Hepatic stellate cell (primary cell): Measurements from ENCODE around the gene AGK.
"Not testable (repeated sequence)": the region's sequence is repeated elsewhere in the genome, so short reads cannot be mapped to it uniquely, and the experiment has no call there.

Experiments
- DNase-seq: peaks from one replicate; pipeline ENCODE4 v3.0.0; 2011; ENCODE audit warnings: low spot score

AGK gene

DNA sequence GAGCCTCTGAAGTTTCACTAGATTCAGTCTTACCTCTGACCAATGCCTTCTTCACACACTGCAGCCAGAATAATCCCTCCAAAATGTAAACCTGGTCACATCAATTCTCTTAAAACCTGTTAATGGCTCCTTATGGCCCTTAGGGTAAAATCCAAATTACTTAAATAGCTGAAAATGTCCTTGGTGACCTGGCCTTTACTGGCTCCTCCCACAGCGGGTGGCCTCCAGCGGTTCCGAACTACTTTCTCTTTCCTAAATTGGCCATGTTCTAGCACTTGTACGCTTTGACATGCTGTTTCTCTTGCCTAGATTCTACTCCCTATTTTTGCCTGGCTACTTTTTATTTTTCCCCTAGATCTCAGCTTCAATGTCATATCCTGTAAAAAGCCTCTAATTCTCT is 36.1 kb downstream of the AGK start:
- no peak for DNase-seq

DNA sequence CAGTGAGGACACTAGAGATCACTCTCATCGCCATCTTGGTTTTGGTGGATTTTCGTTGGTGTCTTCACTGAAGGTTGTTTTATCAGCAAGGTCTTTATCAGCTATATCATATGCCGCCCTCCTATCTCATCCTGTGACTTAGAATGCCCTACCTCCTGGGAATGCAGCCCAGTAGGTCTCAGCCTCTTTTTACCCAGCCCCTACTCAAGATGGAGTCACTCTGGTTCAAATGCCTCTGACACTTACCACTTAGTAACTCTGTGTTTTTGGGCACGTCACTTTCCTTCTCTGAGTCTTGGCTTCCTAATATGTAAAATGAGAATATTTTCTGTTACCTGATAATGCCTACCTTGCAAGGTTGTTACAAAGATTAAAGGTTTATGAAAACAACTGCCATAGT is 37.7 kb downstream of the AGK start:
- DNase-seq = no peak

DNA sequence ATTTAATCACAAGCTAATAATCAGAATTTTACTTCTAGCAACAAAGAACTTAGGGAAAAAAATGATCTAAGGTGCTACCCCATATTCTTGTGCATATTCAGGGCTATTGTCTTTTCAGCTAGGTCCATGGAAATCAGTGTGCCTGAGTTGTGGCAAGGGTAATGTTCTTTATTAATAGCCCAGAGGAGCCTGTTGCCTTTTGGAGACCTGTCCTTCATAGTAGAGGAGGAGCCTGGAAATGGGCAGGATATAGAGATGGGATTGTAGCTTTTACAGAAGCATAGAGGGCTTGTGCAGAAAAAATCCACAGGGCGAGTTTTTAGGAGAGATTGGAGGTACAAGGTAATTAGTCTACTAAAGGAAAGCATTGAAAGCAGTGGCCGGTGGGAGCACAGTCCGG is 38.9 kb downstream of the AGK start:
- no peak for DNase-seq

DNA sequence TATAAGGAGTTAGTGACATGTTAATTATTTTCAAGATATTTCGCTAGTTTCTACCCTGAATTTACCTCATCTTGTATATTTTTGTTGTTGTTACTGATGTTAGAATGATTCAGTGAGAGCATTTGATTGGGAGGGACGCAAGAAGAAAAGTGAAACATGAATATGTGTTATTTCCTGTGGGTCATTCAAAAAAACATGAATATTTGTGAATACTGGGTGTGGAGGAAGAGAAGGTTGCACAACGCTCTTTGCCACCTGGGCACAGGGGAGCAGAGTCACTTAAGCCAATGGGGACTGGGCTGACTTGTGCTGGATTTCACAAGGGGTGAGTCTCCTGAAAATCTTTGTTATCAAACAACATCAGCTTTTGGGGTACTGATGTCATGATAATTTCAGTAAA is 39.5 kb downstream of the AGK start:
- DNase-seq = no peak

DNA sequence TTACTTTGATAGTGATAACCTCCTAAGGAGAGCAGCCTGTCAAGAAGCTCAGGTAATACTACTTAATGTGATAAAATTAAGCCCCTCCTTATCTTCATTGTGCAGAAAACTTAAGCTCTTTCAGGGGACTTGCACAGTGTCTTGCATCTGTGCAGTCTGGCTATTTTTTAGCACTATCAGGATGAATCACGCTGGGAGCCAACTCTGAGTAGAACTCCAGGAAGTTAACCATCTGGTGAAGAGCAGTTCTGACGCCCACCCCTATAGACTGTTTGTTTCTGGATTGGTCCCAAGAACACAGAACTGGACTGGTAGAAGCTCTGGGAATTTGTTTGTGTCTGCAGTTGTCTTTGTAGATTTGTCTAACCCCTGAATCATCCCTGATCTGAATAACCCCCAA is 41.9 kb downstream of the AGK start:
- peak; percentile 31 for DNase-seq

DNA sequence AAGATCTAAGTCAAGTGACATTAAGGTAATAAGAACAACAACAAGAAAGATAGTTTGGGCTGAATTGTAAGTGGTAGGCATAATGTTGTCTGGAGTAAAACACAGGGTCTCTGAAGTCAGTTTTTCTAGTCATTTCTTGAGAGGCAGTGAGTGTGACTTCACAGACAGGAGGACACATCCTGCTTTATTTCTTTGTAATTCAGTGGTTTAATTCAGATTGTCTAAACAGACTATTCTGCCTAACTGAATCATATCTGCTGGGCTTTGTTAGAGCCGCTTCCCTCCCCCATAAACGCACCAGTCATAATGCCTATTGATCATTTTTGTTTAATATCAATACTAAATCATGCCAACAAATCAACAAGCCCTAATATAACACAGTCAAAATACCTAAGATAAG is 46.8 kb downstream of the AGK start:
- no peak for DNase-seq

DNA sequence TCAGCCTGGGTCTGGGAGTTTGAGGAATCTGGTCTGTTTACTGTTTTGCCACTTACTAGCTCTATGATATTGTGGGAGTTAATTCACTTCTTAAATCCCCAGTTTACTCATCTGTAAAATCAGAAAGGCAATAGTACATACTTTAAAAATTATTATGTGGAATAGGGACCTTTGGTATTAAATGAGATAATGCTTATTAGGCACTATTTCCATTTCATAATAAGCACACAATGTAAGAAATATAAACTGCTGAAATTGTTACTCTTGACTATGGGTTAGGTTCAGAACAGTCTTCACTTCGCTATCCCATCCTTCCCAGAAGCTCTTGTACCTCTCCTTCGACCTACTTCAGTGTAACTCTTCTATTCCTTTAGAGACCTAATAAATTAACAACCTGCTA is 47.2 kb downstream of the AGK start:
- no peak for DNase-seq

DNA sequence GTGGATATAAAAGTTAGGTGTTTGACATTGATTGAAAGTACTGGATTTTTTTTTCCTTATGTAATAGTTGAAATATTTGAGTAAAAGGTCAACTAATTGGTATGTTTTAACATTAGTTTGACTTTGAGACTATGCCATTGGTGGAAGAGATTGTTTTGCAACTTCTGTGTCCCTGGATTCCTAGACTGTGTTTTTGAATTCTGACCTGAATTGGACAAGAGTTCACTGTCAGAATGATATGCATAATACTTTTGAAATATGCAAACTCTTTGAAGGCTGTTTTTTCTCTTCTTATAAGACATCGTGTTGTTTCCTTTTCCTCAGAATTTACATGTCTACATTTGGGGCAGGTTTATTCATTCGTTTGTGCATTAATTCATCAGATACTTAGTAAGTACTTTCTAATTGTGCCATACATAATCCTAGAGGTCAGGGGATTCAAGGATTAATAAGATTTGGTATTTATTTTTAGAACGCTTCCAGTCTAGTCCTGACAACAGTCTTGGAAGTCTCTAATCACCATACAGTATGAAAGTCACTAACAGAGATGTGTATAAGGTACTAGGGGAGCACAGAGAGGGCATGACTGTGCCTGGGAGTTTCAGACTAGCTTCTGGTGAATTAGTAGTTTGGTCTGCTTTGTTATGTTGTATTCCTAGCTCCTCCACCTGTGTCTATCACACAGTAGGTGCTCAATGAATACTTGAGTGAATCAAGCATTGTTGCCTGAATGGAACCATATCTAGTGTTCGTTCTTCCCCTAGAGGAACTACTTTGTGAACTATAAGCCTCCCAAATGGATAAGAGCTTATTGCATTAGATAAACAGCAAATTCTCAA is 49.2 kb downstream of the AGK start:
- DNase-seq = no peak

DNA sequence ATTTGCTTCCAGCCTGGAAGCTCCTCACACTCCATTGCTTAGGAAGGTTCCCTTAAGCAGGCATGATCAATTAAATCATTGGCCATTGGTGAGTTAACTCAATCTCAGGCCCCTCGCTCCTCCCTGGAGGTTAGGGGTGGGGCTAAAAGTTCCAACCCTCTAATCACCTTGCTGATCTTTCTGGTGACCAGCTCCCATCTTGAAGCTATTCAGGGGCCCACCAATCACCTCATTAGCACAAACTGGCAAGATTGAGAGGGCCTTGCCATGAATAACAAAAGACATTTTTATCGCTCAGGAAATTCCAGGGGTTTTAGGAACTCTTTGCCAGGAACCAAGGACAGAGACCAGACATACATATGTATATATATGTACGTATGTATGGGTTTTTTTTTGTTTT is 58.4 kb downstream of the AGK start:
- no peak for DNase-seq

DNA sequence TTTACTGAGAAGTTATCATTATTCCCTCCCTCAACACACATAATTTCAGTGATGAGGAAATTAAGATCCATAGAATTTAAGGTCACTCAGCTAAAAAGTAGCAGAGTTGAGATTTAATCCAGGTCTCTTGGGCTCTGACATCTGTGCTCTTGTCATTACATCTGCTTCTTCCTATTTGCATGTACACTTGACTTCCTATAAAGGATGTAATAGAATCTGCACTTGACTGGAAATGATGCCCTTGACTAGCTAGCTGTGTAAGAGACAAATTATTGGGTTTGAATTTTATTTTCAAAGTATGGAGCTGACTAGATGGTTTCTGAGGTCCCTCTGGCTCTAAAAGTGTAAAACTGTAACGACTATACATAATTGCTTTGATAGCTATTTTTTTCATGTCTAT is 59.5 kb downstream of the AGK start:
- DNase-seq = no peak

DNA sequence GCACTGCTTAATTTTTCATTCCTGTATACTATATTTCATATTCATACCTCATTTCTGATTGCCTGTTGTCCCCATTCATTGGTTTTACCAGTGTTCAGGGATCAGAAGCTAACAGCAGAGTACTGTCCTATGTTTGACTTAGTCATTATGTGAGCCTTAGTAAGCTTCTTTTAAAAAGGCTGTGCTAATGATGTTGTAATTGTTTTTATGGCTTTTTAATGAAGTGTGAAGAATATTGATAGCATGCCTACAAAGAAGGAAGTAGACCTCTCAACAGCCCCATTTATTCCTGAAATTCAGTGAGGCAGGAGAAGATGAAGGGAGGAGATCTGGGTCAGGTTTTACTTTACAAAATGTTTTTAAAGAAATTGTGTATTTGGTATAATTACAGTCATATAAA is 61.7 kb downstream of the AGK start:
- DNase-seq = no peak

DNA sequence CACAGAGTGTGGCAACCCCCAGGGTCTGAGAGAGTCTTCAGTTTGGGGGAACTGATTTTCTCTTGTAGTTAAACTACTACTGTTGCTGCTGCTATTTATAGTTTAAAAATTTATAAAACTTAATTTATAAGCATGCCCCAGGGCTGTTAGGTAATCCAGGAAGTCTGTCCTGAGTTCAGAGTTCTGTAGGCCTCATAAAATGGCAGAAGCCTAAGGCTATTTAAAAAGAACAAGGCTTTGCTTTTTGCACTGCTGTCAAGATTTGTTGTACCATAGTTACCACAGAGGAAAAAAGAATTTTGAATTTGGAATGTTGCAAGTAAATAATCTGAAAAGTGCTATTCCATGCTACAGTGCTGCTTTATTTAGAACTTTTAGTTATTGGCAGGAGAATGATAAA is 66.1 kb downstream of the AGK start:
- DNase-seq = no peak

DNA sequence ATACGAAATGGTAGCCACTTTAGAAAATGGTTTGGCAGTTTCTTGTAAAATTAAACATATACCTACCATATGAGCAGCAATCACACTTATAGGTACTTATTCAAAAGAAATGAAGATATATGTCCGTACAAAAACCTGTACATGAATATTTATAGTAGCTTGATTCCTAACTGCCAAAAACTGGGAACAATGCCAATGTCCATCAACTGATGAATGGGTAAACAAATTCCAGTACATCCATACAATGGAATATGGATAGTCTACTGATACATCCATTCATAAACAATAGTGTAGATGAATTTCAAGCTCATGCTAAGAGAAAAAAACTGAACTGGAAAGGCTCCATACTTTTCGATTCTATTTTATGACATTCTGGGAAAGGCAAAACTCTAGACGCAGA is 68.5 kb downstream of the AGK start:
- DNase-seq = no peak

DNA sequence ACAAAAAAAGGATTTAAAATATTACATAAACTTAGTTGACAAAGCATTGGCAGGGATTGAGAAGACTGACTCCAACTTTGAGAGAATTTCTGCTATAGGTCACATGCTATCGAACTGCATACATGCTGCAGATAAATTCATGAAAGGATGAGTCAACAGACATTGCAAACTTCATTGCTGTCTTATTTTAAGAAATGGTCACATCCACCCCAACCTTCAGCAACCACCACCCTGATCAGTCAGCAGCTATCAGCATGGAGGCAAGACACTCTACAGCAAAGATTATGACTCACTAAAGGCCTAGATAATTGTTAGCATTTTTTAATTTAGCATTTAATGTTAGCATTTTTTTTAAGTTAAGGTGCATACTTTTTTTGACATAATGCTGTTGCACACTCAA is 73.6 kb downstream of the AGK start:
- DNase-seq = no peak

DNA sequence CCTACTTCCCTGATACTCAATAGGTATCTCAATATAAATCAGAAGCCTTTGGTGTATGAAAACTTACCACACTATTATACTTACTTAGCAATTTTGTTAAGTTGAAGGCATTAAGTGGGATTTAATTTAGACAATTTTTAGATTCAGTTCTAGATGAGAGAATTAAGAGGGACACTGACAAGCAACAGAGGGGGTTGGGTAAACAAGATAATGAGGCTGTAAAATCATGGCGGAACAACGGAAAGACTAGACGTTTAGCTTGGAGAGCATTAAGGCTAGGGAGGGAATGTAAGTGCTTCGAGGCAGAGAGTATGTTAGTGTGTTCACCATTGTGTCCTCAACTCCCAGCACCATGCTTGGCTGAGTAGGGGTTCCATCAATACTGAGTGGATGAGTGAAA is 79.4 kb downstream of the AGK start:
- DNase-seq = no peak

DNA sequence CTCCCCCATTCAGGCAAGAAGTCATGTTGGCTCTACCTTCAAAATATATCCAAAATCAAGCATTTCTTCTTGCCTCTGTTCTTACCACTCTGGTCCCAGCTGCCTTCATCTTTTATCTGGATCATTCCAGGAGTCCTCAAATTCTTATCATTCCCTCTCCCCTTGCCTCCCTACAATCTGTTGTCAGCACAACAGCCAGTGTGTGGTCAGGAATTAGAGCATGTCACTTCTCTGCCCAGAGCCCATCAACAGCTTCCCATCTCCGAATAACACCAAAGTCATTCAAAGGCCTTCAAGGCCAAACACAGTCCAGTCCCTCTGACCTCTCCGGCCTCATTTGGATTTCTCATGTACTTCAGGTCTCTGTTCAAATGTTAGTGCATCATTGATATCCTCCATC is 80.3 kb downstream of the AGK start:
- DNase-seq = no peak

DNA sequence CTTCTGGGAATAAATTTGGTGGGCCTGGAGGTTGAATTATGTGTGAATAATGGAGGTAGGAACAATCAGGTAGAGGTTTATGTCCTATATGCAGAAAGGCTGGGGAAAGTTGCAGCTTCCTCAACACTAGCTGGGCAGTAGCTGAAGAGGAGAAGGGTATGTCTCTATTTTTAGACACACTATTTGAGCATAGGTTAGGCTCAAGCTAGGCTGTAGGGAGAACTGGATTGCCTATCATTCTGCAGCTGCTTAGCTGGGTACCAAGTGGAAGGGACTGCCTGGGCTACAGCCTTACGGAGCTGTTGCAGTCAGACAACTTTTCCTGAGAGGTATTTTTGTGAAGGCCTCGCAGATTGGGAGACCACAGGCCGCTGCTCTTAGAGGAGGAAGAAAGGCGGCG is 82.9 kb downstream of the AGK start:
- no peak for DNase-seq

DNA sequence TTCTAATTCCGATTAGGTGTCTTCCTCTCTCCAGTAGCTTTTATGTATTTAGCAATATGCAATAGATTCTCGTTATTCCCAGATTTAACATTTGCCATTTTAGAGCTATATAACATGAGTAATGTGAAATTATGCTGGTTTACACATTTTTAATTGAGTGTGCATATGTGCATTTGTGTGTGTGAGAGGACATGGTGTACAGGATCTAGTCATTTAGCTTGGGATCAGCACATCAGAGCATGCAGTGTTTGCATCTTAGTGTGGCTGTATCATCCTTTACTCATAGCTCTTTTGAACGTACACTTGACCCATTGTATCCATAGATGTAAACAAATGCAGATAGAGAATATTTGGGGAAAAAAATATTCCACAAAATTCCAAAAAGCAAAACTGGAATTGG is 84.8 kb downstream of the AGK start:
- DNase-seq = no peak

DNA sequence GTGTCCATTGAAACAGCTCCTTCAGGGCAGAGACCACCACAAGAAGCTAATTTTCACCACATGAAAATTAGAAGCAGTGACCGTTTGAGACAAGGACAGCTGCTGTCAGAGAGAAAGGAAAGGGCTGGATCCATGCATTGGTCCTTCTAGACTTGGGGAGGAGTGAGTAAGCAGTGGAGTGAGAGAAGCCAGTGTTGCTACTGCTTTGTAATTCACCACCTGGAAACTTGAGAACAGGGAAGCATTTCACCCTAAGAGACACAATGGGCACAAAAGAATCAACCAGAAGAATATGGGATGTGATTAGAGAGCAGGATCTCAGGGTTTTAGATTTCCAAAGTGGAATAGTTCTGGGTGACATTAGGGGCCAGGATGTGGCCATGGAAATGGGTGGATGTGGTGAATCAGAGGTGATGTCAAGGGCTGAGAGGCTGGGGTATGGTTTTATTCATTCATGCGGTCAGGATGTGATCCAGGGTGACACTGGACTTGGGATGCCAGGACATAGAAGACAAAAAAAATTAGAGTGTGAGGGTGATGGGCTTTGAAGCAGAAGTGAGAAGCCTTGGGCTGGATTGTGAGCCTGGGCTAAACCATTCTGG is 89.1 kb downstream of the AGK start:
- DNase-seq = no peak

DNA sequence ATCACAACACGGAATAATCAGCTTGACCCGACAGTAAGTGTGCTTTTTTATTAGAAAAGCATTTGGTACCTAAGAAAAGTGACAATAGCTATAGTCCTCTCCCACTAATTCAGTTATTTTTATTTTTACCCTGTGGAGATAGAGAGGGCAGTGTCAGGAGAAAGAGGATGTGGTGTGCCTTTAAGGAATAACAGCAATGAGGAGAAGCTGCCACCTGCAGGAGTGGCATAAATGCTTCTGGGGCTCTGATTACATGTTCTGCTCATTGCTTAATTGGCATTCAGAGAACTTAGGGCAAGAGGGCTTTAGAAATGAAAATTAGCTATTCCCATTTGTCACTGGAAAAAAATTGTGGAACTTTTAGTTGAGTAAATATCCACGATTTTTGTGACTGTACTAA is 90.7 kb downstream of the AGK start:
- DNase-seq = no peak

DNA sequence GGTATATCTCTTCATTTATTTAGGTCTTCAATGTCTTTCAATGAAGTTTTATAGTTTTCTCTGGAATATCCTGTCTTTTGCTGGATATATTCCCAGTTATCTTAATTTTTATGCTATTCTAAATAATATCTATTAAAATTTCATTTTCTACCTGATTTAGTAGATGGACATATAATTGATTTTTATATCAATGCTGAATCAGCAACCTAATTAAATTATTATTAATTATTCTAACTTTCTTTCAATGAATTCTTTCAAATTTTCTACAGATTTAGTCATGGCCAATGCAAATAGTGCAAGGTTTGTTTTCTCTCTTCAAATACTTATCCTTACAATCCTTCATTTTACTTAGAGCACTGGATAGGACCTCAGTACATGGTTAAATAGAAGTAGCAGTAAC is 94.0 kb downstream of the AGK start:
- DNase-seq = no peak

DNA sequence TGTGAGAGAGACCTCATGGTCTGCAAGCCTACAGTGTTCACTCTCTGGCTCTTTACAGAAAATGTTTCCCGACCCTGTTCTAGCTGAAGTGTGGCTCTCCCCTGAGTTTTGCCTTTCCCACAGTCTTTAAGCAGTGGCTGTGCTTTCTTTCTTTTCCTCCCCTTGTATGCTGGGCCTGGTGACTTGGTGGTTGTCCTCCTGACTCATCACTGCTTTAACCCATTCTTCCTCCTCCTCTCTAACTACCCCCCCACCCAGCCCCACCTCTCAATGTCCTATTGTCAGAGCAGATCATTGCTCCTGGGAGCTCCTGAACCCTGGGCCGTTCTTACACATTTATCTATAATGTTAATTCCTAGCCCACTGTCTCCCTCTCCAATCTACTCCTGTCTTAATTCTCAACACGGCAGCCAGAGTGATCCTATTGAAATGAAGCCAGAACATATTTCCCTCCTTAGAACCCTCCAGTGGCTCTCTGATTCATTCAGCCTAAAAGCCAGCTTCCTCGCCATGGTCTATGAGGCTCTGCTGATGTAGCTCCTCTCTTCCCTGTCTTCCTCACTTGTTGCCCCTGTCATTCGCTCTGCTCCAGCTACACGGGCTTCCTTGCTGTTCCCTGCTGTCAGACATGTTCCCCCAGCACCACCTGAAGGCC is 95.7 kb downstream of the AGK start:
- no peak for DNase-seq

DNA sequence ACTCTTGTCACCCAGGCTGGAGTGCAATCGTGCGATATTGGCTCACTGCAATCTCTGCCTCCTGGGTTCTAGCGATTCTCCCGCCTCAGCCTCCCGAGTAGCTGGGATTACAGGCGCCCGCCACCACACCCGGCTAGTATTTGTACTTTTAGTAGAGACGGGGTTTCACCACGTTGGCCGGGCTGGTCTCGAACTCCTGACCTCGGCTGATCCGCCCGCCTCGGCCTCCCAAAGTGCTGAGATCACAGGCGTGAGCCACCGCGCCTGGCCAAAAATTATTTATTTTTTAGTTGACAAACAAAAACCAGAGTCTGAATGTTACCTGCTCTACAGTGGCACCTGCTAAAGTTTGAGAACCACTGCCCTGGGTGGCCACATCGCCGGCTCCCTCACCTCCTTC is 96.5 kb downstream of the AGK start:
- DNase-seq = not testable (repeated sequence)
